Liver (tissue), 9 donors: ENCODE results near the gene GRM3. TPM values are rescaled to one million over a fixed set of nuclear protein-coding genes. Genes with fewer than 3 reads are reported as not detected.

Experiments
- DNase-seq: peaks from one replicate; pipeline ENCODE4 v3.0.0-alpha.2; 2017; ENCODE audit warnings: low spot score
- H3K27ac ChIP-seq, 2 donors: one replicate each; pipeline ENCODE4 v1.7.0; 2013; ENCODE audit warnings: inconsistent platforms in 2 of 2, low read length in 2 of 2, control low read depth in 1 of 2, low read depth in 1 of 2, mild to moderate bottlenecking in 1 of 2
- H3K27me3 ChIP-seq, 4 donors: one replicate each; pipeline versions ENCODE4 v1.6.1 to v1.7.0; 2013; ENCODE audit warnings: low read length in 3 of 4, inconsistent platforms in 1 of 4, mild to moderate bottlenecking in 1 of 4, moderate library complexity in 1 of 4; ENCODE audit not compliant: control insufficient read depth in 4 of 4, insufficient read depth in 4 of 4
- H3K36me3 ChIP-seq, 4 donors: one replicate each; pipeline versions ENCODE4 v1.6.1 to v1.7.0; 2013; ENCODE audit warnings: low read length in 3 of 4, mild to moderate bottlenecking in 3 of 4, low read depth in 1 of 4, moderate library complexity in 1 of 4; ENCODE audit not compliant: control insufficient read depth in 4 of 4, insufficient read depth in 3 of 4
- H3K4me1 ChIP-seq, 4 donors: one replicate each; pipeline versions ENCODE4 v1.6.1 to v1.7.0; 2013; ENCODE audit warnings: low read length in 3 of 4, mild to moderate bottlenecking in 3 of 4, moderate library complexity in 1 of 4; ENCODE audit not compliant: control insufficient read depth in 4 of 4, insufficient read depth in 4 of 4
- H3K4me3 ChIP-seq, 3 donors: one replicate each; pipeline versions ENCODE4 v1.6.1 to v1.7.0; 2013; ENCODE audit warnings: low read length in 3 of 3, control low read depth in 1 of 3, low read depth in 1 of 3, mild to moderate bottlenecking in 1 of 3
- H3K9ac ChIP-seq, 2 donors: one replicate each; pipeline ENCODE4 v1.7.0; 2013; ENCODE audit warnings: low read length in 2 of 2, mild to moderate bottlenecking in 2 of 2, moderate library complexity in 2 of 2, control low read depth in 1 of 2, low read depth in 1 of 2
- H3K9me3 ChIP-seq, 4 donors: one replicate each; pipeline versions ENCODE4 v1.6.1 to v1.7.0; 2013; ENCODE audit warnings: low read length in 3 of 4; ENCODE audit not compliant: control insufficient read depth in 4 of 4
- EGR1 ChIP-seq, 2 donors: IDR thresholded peaks; 2 replicates each; pipeline ENCODE4 v1.6.1; 2016 to 2018; ENCODE audit warnings: antibody characterized with exemption in 2 of 2, low read depth in 2 of 2
- FOXA1 ChIP-seq: IDR thresholded peaks from 2 replicates; pipeline ENCODE4 v1.6.1; 2016; ENCODE audit warnings: antibody characterized with exemption
- FOXA2 ChIP-seq: IDR thresholded peaks from 2 replicates; pipeline ENCODE4 v1.6.1; 2016; ENCODE audit warnings: antibody characterized with exemption
- GABPA ChIP-seq, 2 donors: IDR thresholded peaks in 1 of 2; conservative IDR thresholded peaks in 1 of 2; 2 replicates each; pipeline ENCODE4 v1.6.1; 2016; ENCODE audit warnings: antibody characterized with exemption in 2 of 2, mild to moderate bottlenecking in 1 of 2, moderate library complexity in 1 of 2
- HNF4A ChIP-seq, 2 donors: conservative IDR thresholded peaks; 2 replicates each; pipeline ENCODE4 v1.6.1; 2016; ENCODE audit warnings: antibody characterized with exemption in 2 of 2, mild to moderate bottlenecking in 2 of 2
- JUND ChIP-seq, 2 donors: IDR thresholded peaks; 2 replicates each; pipeline ENCODE4 v1.6.1; 2016; ENCODE audit warnings: antibody characterized with exemption in 2 of 2
- NR2F2 ChIP-seq: IDR thresholded peaks from 2 replicates; pipeline ENCODE4 v1.6.1; 2016; ENCODE audit warnings: antibody characterized with exemption
- RXRA ChIP-seq, 2 donors: IDR thresholded peaks; 2 replicates each; pipeline ENCODE4 v1.6.1; 2017 to 2018; ENCODE audit warnings: antibody characterized with exemption in 2 of 2, mild to moderate bottlenecking in 1 of 2
- SP1 ChIP-seq: IDR thresholded peaks from 2 replicates; pipeline ENCODE4 v1.6.1; 2018; ENCODE audit warnings: antibody characterized with exemption, mild to moderate bottlenecking
- TAF1 ChIP-seq: conservative IDR thresholded peaks from 2 replicates; pipeline ENCODE4 v1.6.1; 2016; ENCODE audit warnings: antibody characterized with exemption, mild to moderate bottlenecking
- YY1 ChIP-seq: IDR thresholded peaks from 2 replicates; pipeline ENCODE4 v1.6.1; 2016; ENCODE audit warnings: antibody characterized with exemption, mild to moderate bottlenecking
- WGBS: extraction: QIAGEN DNeasy Blood & Tissue Kit; methylation state at CpG from one replicate; pipeline ENCODE4 v1.1.7; 2013; 5-methylcytosine and 5-hydroxymethylcytosine counted together
- polyA plus RNA-seq, 2 donors: library from polyadenylated mRNA; stranded (reverse) in 1 of 2; unstranded in 1 of 2; fragments of 200-250 nt in 1 of 2; fragments of >200 nt in 1 of 2; fragmentation: Nextera tagmentation in 1 of 2; extraction: Ambion mirVana in 1 of 2; gene quantifications; one replicate each; pipeline versions ENCODE4 v1.2.1 to v1.2.3, GENCODE V29; 2013 to 2015
- total RNA-seq, 2 donors: library from RNA; depleted of rRNA; stranded (reverse); fragments of >200 nt; gene quantifications; one replicate each; pipeline ENCODE4 v1.2.3, GENCODE V29; 2014
- TF ChIP-seq, protein P1 (sequence below): IDR thresholded peaks from 2 replicates; pipeline ENCODE4 v1.6.1; 2016; ENCODE audit warnings: antibody characterized with exemption
- TF ChIP-seq, protein P2 (sequence below): fragments of 150-350 bp; IDR thresholded peaks from 2 replicates; pipeline ENCODE4 v1.5.1; 2017; ENCODE audit warnings: improper control_type of control experiment, low read depth, low read length; ENCODE audit not compliant: missing input control
- TF ChIP-seq, protein P3 (sequence below): IDR thresholded peaks from 2 replicates; pipeline ENCODE4 v1.6.1; 2016; ENCODE audit warnings: antibody characterized with exemption
- TF ChIP-seq, protein P4 (sequence below): IDR thresholded peaks from 2 replicates; pipeline ENCODE4 v1.6.1; 2016; ENCODE audit warnings: antibody characterized with exemption, mild to moderate bottlenecking
- donor health status: healthy.
- donor health status: healthy.
- donor health status: healthy.
- donor health status: healthy.
- donor health status: healthy.

The GRM3 gene
- total and polyA plus RNA-seq, 4 donors: 0.08 to 0.09 TPM; not detected in 2

DNA sequence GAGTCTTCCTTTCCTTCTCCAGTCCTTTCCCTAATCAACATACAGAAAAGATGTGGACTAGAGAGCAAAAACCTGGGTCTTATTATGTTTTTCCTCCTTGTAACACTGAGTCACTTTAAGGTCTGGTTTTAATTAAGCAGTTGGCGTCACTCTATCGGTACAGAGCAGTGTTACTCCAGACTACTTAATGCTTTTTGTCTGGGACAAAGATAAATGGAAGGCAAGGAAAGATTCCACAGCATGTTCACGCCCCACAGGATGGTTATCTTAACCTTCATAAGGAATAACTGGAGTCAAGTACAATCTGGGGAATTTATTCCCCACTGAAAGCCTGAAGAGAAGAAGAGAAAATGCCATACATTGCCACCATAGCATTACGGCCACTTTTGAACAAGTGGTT lies 270.0 kb downstream of the GRM3 start:
- 74% methylated on average over 4 of the region's 4 CpGs for WGBS
- no peak overlapping the region for H3K27ac ChIP-seq
- TF ChIP-seq, protein P1, sequence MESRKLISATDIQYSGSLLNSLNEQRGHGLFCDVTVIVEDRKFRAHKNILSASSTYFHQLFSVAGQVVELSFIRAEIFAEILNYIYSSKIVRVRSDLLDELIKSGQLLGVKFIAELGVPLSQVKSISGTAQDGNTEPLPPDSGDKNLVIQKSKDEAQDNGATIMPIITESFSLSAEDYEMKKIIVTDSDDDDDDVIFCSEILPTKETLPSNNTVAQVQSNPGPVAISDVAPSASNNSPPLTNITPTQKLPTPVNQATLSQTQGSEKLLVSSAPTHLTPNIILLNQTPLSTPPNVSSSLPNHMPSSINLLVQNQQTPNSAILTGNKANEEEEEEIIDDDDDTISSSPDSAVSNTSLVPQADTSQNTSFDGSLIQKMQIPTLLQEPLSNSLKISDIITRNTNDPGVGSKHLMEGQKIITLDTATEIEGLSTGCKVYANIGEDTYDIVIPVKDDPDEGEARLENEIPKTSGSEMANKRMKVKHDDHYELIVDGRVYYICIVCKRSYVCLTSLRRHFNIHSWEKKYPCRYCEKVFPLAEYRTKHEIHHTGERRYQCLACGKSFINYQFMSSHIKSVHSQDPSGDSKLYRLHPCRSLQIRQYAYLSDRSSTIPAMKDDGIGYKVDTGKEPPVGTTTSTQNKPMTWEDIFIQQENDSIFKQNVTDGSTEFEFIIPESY: no peak
- TF ChIP-seq JUND (IDR thresholded peaks at IDR 0.05): no peak
- TF ChIP-seq SP1: no peak
- no peak for TF ChIP-seq HNF4A (conservative IDR thresholded peaks at IDR 0.05)
- TF ChIP-seq, protein P2, sequence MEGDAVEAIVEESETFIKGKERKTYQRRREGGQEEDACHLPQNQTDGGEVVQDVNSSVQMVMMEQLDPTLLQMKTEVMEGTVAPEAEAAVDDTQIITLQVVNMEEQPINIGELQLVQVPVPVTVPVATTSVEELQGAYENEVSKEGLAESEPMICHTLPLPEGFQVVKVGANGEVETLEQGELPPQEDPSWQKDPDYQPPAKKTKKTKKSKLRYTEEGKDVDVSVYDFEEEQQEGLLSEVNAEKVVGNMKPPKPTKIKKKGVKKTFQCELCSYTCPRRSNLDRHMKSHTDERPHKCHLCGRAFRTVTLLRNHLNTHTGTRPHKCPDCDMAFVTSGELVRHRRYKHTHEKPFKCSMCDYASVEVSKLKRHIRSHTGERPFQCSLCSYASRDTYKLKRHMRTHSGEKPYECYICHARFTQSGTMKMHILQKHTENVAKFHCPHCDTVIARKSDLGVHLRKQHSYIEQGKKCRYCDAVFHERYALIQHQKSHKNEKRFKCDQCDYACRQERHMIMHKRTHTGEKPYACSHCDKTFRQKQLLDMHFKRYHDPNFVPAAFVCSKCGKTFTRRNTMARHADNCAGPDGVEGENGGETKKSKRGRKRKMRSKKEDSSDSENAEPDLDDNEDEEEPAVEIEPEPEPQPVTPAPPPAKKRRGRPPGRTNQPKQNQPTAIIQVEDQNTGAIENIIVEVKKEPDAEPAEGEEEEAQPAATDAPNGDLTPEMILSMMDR: no peak
- no peak for TF ChIP-seq RXRA (IDR thresholded peaks at IDR 0.05)
- no peak for TF ChIP-seq FOXA2
- TF ChIP-seq, protein P3, sequence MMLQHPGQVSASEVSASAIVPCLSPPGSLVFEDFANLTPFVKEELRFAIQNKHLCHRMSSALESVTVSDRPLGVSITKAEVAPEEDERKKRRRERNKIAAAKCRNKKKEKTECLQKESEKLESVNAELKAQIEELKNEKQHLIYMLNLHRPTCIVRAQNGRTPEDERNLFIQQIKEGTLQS: no peak
- TF ChIP-seq YY1: no peak
- TF ChIP-seq NR2F2: no peak
- TF ChIP-seq EGR1 (IDR thresholded peaks at IDR 0.05; ENCODE audit: low read depth in 2 of 2): no peak
- no peak for TF ChIP-seq GABPA (IDR thresholded peaks at IDR 0.05 in 1 of 2, conservative IDR thresholded peaks at IDR 0.05 in 1 of 2)
- TF ChIP-seq, protein P4, sequence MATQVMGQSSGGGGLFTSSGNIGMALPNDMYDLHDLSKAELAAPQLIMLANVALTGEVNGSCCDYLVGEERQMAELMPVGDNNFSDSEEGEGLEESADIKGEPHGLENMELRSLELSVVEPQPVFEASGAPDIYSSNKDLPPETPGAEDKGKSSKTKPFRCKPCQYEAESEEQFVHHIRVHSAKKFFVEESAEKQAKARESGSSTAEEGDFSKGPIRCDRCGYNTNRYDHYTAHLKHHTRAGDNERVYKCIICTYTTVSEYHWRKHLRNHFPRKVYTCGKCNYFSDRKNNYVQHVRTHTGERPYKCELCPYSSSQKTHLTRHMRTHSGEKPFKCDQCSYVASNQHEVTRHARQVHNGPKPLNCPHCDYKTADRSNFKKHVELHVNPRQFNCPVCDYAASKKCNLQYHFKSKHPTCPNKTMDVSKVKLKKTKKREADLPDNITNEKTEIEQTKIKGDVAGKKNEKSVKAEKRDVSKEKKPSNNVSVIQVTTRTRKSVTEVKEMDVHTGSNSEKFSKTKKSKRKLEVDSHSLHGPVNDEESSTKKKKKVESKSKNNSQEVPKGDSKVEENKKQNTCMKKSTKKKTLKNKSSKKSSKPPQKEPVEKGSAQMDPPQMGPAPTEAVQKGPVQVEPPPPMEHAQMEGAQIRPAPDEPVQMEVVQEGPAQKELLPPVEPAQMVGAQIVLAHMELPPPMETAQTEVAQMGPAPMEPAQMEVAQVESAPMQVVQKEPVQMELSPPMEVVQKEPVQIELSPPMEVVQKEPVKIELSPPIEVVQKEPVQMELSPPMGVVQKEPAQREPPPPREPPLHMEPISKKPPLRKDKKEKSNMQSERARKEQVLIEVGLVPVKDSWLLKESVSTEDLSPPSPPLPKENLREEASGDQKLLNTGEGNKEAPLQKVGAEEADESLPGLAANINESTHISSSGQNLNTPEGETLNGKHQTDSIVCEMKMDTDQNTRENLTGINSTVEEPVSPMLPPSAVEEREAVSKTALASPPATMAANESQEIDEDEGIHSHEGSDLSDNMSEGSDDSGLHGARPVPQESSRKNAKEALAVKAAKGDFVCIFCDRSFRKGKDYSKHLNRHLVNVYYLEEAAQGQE: no peak
- TF ChIP-seq FOXA1: no peak
- TF ChIP-seq TAF1: no peak
- DNase-seq: no peak
- no peaks in the 10 kb centered on the region for H3K4me1 ChIP-seq
- no peaks in the 10 kb centered on the region for H3K36me3 ChIP-seq
- no peaks in the 10 kb centered on the region for H3K27me3 ChIP-seq
- no peaks in the 10 kb centered on the region for H3K9me3 ChIP-seq
- H3K4me3 ChIP-seq: no peak overlapping the region
- no peak overlapping the region for H3K9ac ChIP-seq
